ENCODE measurements around the gene PDE4DIP.
"Not testable (repeated sequence)": the region's sequence is repeated elsewhere in the genome, so short reads cannot be mapped to it uniquely, and the experiment has no call there.

Gene PDE4DIP

GRCh38 chr1:148927645-148928044 lies 83.4 kb downstream of the PDE4DIP start:
- H3K9me3 ChIP-seq (ENCODE audit: control insufficient read depth, low read length); H3K36me3 ChIP-seq (ENCODE audit: control insufficient read depth, insufficient read depth, low read length): not testable (repeated sequence)
- no CpG with 5 or more reads among the region's 1 CpG for WGBS, 2 experiments (ENCODE audit: insufficient coverage in 2 of 2)

GRCh38 chr1:148929253-148929652 lies 85.0 kb downstream of the PDE4DIP start:
- not testable (repeated sequence) for H3K4me1 ChIP-seq (ENCODE audit: control insufficient read depth, insufficient read depth, low read length, poor library complexity, severe bottlenecking); H3K36me3 ChIP-seq (ENCODE audit: control insufficient read depth, insufficient read depth, low read length); H3K9me3 ChIP-seq (ENCODE audit: control insufficient read depth, low read length); H3K27ac ChIP-seq (ENCODE audit: low read depth, low read length, severe bottlenecking); H3K4me3 ChIP-seq (ENCODE audit: extremely low read depth, insufficient read depth, low read length, poor library complexity, severe bottlenecking)

More at GRCh38 chr1:148927645-148928044, 83.4 kb downstream of the PDE4DIP start:
- H3K4me1 ChIP-seq (ENCODE audit: control insufficient read depth, insufficient read depth, low read length, poor library complexity, severe bottlenecking); H3K27ac ChIP-seq (ENCODE audit: low read depth, low read length, severe bottlenecking); H3K4me3 ChIP-seq (ENCODE audit: extremely low read depth, insufficient read depth, low read length, poor library complexity, severe bottlenecking): not testable (repeated sequence)

GRCh38 chr1:148935381-148936002 lies 91.3 kb downstream of the PDE4DIP start:
- not testable (repeated sequence) for H3K27ac ChIP-seq (ENCODE audit: low read depth, low read length, severe bottlenecking); H3K4me3 ChIP-seq (ENCODE audit: extremely low read depth, insufficient read depth, low read length, poor library complexity, severe bottlenecking); H3K36me3 ChIP-seq (ENCODE audit: control insufficient read depth, insufficient read depth, low read length); H3K4me1 ChIP-seq (ENCODE audit: control insufficient read depth, insufficient read depth, low read length, poor library complexity, severe bottlenecking); H3K9me3 ChIP-seq (ENCODE audit: control insufficient read depth, low read length)
- no CpG with 5 or more reads among the region's 3 CpGs for WGBS, 2 experiments (ENCODE audit: insufficient coverage in 2 of 2)

GRCh38 chr1:148942906-148943305 lies 98.7 kb downstream of the PDE4DIP start:
- not testable (repeated sequence) for H3K36me3 ChIP-seq (ENCODE audit: control insufficient read depth, insufficient read depth, low read length); H3K4me3 ChIP-seq (ENCODE audit: extremely low read depth, insufficient read depth, low read length, poor library complexity, severe bottlenecking); H3K4me1 ChIP-seq (ENCODE audit: control insufficient read depth, insufficient read depth, low read length, poor library complexity, severe bottlenecking); H3K9me3 ChIP-seq (ENCODE audit: control insufficient read depth, low read length); H3K27ac ChIP-seq (ENCODE audit: low read depth, low read length, severe bottlenecking)
- no CpG with 5 or more reads among the region's 3 CpGs for WGBS, 2 experiments (ENCODE audit: insufficient coverage in 2 of 2)

GRCh38 chr1:148945130-148945529 lies 100.9 kb downstream of the PDE4DIP start:
- H3K4me3 ChIP-seq (ENCODE audit: extremely low read depth, insufficient read depth, low read length, poor library complexity, severe bottlenecking); H3K36me3 ChIP-seq (ENCODE audit: control insufficient read depth, insufficient read depth, low read length); H3K4me1 ChIP-seq (ENCODE audit: control insufficient read depth, insufficient read depth, low read length, poor library complexity, severe bottlenecking); H3K27ac ChIP-seq (ENCODE audit: low read depth, low read length, severe bottlenecking); H3K9me3 ChIP-seq (ENCODE audit: control insufficient read depth, low read length): not testable (repeated sequence)
- WGBS, 2 experiments (ENCODE audit: insufficient coverage in 2 of 2): no CpG with 5 or more reads among the region's 1 CpG

GRCh38 chr1:148948768-148949167 lies 104.5 kb downstream of the PDE4DIP start:
- no CpG with 5 or more reads among the region's 4 CpGs for WGBS, 2 experiments (ENCODE audit: insufficient coverage in 2 of 2)
- H3K27ac ChIP-seq (ENCODE audit: low read depth, low read length, severe bottlenecking); H3K4me3 ChIP-seq (ENCODE audit: extremely low read depth, insufficient read depth, low read length, poor library complexity, severe bottlenecking); H3K36me3 ChIP-seq (ENCODE audit: control insufficient read depth, insufficient read depth, low read length); H3K4me1 ChIP-seq (ENCODE audit: control insufficient read depth, insufficient read depth, low read length, poor library complexity, severe bottlenecking); H3K9me3 ChIP-seq (ENCODE audit: control insufficient read depth, low read length): not testable (repeated sequence)

GRCh38 chr1:148951336-148952227 lies 107.4 kb downstream of the PDE4DIP start:
- not testable (repeated sequence) for H3K4me1 ChIP-seq (ENCODE audit: control insufficient read depth, insufficient read depth, low read length, poor library complexity, severe bottlenecking); H3K9me3 ChIP-seq (ENCODE audit: control insufficient read depth, low read length); H3K36me3 ChIP-seq (ENCODE audit: control insufficient read depth, insufficient read depth, low read length)
- Histone ChIP-seq H3K27ac (ENCODE audit: low read depth, low read length, severe bottlenecking) (peak overlapping the region; percentile 78), H3K4me3 (ENCODE audit: extremely low read depth, insufficient read depth, low read length, poor library complexity, severe bottlenecking) (peak overlapping the region; percentile 45)
- 21 to 51% methylated on average over 6 to 7 of the region's 44 CpGs for WGBS, 2 experiments (ENCODE audit: insufficient coverage in 2 of 2)

- WGBS, 2 experiments (ENCODE audit: insufficient coverage in 2 of 2): no CpG with 5 or more reads among the region's 66 CpGs
- not testable (repeated sequence) for H3K36me3 ChIP-seq (ENCODE audit: control insufficient read depth, insufficient read depth, low read length); H3K4me1 ChIP-seq (ENCODE audit: control insufficient read depth, insufficient read depth, low read length, poor library complexity, severe bottlenecking); H3K9me3 ChIP-seq (ENCODE audit: control insufficient read depth, low read length)
- Histone ChIP-seq H3K4me3 (ENCODE audit: extremely low read depth, insufficient read depth, low read length, poor library complexity, severe bottlenecking) (peak overlapping the region; percentile 45), H3K27ac (ENCODE audit: low read depth, low read length, severe bottlenecking) (peak overlapping the region; percentile 78)
These were observed 108.2 kb downstream of the PDE4DIP start for GRCh38 chr1:148952253-148952937.

- H3K4me1 ChIP-seq (ENCODE audit: control insufficient read depth, insufficient read depth, low read length, poor library complexity, severe bottlenecking); H3K36me3 ChIP-seq (ENCODE audit: control insufficient read depth, insufficient read depth, low read length); H3K9me3 ChIP-seq (ENCODE audit: control insufficient read depth, low read length); H3K27ac ChIP-seq (ENCODE audit: low read depth, low read length, severe bottlenecking): not testable (repeated sequence)
- 2% methylated on average over 7 to 9 of the region's 28 CpGs for WGBS, 2 experiments (ENCODE audit: insufficient coverage in 2 of 2)
- H3K4me3 ChIP-seq (ENCODE audit: extremely low read depth, insufficient read depth, low read length, poor library complexity, severe bottlenecking): peak overlapping the region; percentile 45
These were observed 108.8 kb downstream of the PDE4DIP start for GRCh38 chr1:148952938-148953616.

GRCh38 chr1:148953730-148954129 lies 109.5 kb downstream of the PDE4DIP start:
- H3K4me1 ChIP-seq (ENCODE audit: control insufficient read depth, insufficient read depth, low read length, poor library complexity, severe bottlenecking); H3K36me3 ChIP-seq (ENCODE audit: control insufficient read depth, insufficient read depth, low read length); H3K9me3 ChIP-seq (ENCODE audit: control insufficient read depth, low read length); H3K27ac ChIP-seq (ENCODE audit: low read depth, low read length, severe bottlenecking): not testable (repeated sequence)
- peak overlapping the region; percentile 6 for H3K4me3 ChIP-seq (ENCODE audit: extremely low read depth, insufficient read depth, low read length, poor library complexity, severe bottlenecking)
- 76% methylated on average over 3 of the region's 7 CpGs; no CpG with 5 or more reads in 1 of the 2 experiments for WGBS, 2 experiments (ENCODE audit: insufficient coverage in 2 of 2)

Measured in mesodermal cell (in vitro differentiated cells).